Neural cell (in vitro differentiated cells): ENCODE results near the gene E4F1. TPM values are rescaled to one million over a fixed set of nuclear protein-coding genes. Genes with fewer than 3 reads are reported as not detected.

Experiments used
- H2AFZ ChIP-seq: fragments of 200-600, 300-800 bp; sonication (generic), shearing (Covaris generic); 2 replicates; pipeline ENCODE4 v1.6.0; 2014; ENCODE audit warnings: low read depth, mild to moderate bottlenecking, antibody characterized with exemption, low read length, moderate library complexity
- H3F3A ChIP-seq: fragments of 200-600 bp; shearing (Covaris generic); 2 replicates; pipeline ENCODE4 v1.6.1; 2016; ENCODE audit warnings: mild to moderate bottlenecking, moderate library complexity, mixed read lengths, antibody characterized with exemption, low read length; ENCODE audit not compliant: insufficient read depth, poor library complexity, severe bottlenecking
- H3K27ac ChIP-seq: fragments of 200-600, 300-800 bp; sonication (generic), shearing (Covaris generic); 2 replicates; pipeline ENCODE4 v1.5.1; 2014; ENCODE audit warnings: mild to moderate bottlenecking, low read length, moderate library complexity
- H3K27me3 ChIP-seq: fragments of 300-800, 200-600 bp; sonication (generic), shearing (Covaris generic); 2 replicates; pipeline ENCODE4 v1.6.0; 2014; ENCODE audit warnings: mild to moderate bottlenecking, low read depth, low read length, moderate library complexity; ENCODE audit not compliant: insufficient read depth
- H3K36me3 ChIP-seq: fragments of 300-800, 200-600 bp; sonication (generic), shearing (Covaris generic); 2 replicates; pipeline ENCODE4 v1.5.1; 2014; ENCODE audit warnings: mild to moderate bottlenecking, antibody characterized with exemption, low read length, moderate library complexity; ENCODE audit not compliant: insufficient read depth
- H3K4me2 ChIP-seq: fragments of 300-800, 200-600 bp; sonication (generic), shearing (Covaris generic); 2 replicates; pipeline ENCODE4 v1.6.0; 2014; ENCODE audit warnings: mild to moderate bottlenecking, low read length
- H3K4me3 ChIP-seq: fragments of 300-800, 200-600 bp; sonication (generic), shearing (Covaris generic); 2 replicates; pipeline ENCODE4 v1.5.1; 2014; ENCODE audit warnings: mild to moderate bottlenecking, low read length, moderate library complexity
- H3K79me2 ChIP-seq: fragments of 200-600 bp; shearing (Covaris generic); replicated peaks from 2 replicates; pipeline ENCODE4 v1.6.0; 2014; ENCODE audit warnings: mild to moderate bottlenecking, low read length, moderate library complexity; ENCODE audit not compliant: insufficient read depth
- H3K9ac ChIP-seq: fragments of 300-800, 200-600 bp; sonication (generic), shearing (Covaris generic); 2 replicates; pipeline ENCODE4 v1.6.1; 2016; ENCODE audit warnings: mild to moderate bottlenecking, low read length, mixed read lengths
- H3K9me2 ChIP-seq: fragments of 200-600 bp; shearing (Covaris generic); 2 replicates; pipeline ENCODE4 v1.6.1; 2016; ENCODE audit warnings: mild to moderate bottlenecking, low read length, mixed read lengths; ENCODE audit not compliant: insufficient read depth
- H3K9me3 ChIP-seq: fragments of 200-600, 300-800 bp; sonication (generic), shearing (Covaris generic); 2 replicates; pipeline ENCODE4 v1.6.1; 2016; ENCODE audit warnings: mild to moderate bottlenecking, mixed run types, low read length, moderate library complexity, mixed read lengths
- H4K20me1 ChIP-seq: fragments of 200-600 bp; shearing (Covaris generic); 2 replicates; pipeline ENCODE4 v1.6.1; 2016; ENCODE audit warnings: mild to moderate bottlenecking, mixed run types; ENCODE audit not compliant: insufficient read depth
- CTCF ChIP-seq: fragments of 450-650 bp; IDR thresholded peaks from 2 replicates; pipeline ENCODE4 v1.5.1; 2014; ENCODE audit warnings: antibody characterized with exemption, mild to moderate bottlenecking, moderate library complexity; ENCODE audit not compliant: poor library complexity, severe bottlenecking
- EP300 ChIP-seq: fragments of 450-650 bp; conservative IDR thresholded peaks from 2 replicates; pipeline ENCODE4 v1.6.1; 2014; ENCODE audit warnings: antibody characterized with exemption, mild to moderate bottlenecking, moderate library complexity; ENCODE audit not compliant: poor library complexity, severe bottlenecking
- EZH2 ChIP-seq: fragments of 200-600, 300-800 bp; shearing (Covaris generic), sonication (generic); IDR thresholded peaks from 2 replicates; pipeline ENCODE4 v1.6.1; 2014; ENCODE audit warnings: antibody characterized with exemption, low read length, borderline replicate concordance, mild to moderate bottlenecking; ENCODE audit not compliant: insufficient read depth, poor library complexity, severe bottlenecking
- MXI1 ChIP-seq: fragments of 450-650 bp; conservative IDR thresholded peaks from 2 replicates; pipeline ENCODE4 v1.6.1; 2014; ENCODE audit warnings: antibody characterized with exemption, mild to moderate bottlenecking; ENCODE audit not compliant: poor library complexity, severe bottlenecking
- POLR2AphosphoS5 ChIP-seq: IDR thresholded peaks from 2 replicates; pipeline ENCODE4 v1.6.1; 2012
- RAD21 ChIP-seq: fragments of 450-650 bp; conservative IDR thresholded peaks from 2 replicates; pipeline ENCODE4 v1.6.1; 2014; ENCODE audit warnings: antibody characterized with exemption, mild to moderate bottlenecking, moderate library complexity
- SMC3 ChIP-seq: fragments of 450-650 bp; conservative IDR thresholded peaks from 2 replicates; pipeline ENCODE4 v1.6.1; 2014; ENCODE audit warnings: antibody characterized with exemption, mild to moderate bottlenecking, moderate library complexity; ENCODE audit not compliant: poor library complexity
- TAF1 ChIP-seq: IDR thresholded peaks from 2 replicates; pipeline ENCODE4 v1.6.1; 2012; ENCODE audit warnings: low read depth
- polyA plus RNA-seq: library from polyadenylated mRNA; depleted of rRNA; stranded (reverse); fragments of >200 nt; gene quantifications from 2 replicates; pipeline ENCODE4 v1.2.3, GENCODE V29; 2014
- TF ChIP-seq, protein P1 (sequence below): IDR thresholded peaks from 2 replicates; pipeline ENCODE4 v1.6.1; 2012; ENCODE audit warnings: borderline replicate concordance

E4F1 gene
- polyA plus RNA-seq, 1 donor from 2014 or later, result 64.9 TPM

DNA sequence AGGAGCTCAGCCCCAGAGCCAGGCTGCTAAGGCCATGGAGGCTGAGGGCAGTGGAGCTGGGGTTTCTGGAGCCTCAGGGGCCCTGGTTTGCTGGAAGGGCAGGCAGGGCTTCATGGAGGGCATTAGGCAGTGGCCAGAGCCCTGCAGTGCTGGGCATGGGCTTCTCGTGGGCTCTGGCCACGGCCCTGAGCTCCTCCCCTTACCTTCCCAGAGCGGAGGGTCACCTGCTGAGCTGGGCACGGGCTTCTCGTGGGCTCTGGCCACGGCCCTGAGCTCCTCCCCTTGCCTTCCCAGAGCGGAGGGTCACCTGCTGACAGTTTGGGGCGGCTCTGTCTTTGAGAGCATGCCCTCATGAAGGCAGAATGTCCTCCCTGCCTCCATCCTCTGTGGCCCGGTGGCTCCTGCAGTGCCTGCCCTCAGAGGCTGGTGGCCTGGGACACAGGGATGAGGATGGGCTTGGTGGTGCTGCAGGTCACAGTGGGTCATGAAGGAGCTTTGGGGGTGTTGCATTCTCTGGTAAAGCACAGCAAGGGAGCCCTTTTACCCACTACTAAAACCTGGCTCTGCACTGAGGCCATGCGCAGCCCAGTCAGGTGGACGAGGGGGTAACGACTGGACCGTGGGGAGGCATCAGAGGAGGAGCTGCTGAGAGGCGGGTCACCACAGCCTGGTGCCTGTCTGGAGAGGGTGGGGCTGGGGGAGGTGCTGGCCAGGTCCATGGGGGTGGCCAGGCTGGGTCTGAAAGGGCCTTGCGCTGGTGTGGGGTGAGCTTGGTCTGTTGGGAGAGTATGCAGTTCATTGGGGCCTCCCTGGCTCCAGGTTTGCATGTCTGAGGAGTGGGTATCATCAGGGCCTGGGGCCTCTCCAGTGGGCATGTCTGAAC lies 47.4 kb downstream of the E4F1 start:
- no peaks in the 10 kb centered on the region for H3K27me3 ChIP-seq
- H3F3A ChIP-seq, result no peaks in the 10 kb centered on the region
- H3K79me2 ChIP-seq, result peaks cover 9% of the 10 kb centered on the region
- H3K9ac ChIP-seq, result no peak overlapping the region
- no peaks in the 10 kb centered on the region for H4K20me1 ChIP-seq
- no peak overlapping the region for H3K4me2 ChIP-seq
- no peaks in the 10 kb centered on the region for H3K36me3 ChIP-seq
- TF ChIP-seq POLR2AphosphoS5 (no peak), CTCF (no peak), RAD21 (no peak), TAF1 (no peak), EP300 (no peak), MXI1 (no peak), SMC3 (no peak), EZH2 (no peak)
- TF ChIP-seq, protein P1, sequence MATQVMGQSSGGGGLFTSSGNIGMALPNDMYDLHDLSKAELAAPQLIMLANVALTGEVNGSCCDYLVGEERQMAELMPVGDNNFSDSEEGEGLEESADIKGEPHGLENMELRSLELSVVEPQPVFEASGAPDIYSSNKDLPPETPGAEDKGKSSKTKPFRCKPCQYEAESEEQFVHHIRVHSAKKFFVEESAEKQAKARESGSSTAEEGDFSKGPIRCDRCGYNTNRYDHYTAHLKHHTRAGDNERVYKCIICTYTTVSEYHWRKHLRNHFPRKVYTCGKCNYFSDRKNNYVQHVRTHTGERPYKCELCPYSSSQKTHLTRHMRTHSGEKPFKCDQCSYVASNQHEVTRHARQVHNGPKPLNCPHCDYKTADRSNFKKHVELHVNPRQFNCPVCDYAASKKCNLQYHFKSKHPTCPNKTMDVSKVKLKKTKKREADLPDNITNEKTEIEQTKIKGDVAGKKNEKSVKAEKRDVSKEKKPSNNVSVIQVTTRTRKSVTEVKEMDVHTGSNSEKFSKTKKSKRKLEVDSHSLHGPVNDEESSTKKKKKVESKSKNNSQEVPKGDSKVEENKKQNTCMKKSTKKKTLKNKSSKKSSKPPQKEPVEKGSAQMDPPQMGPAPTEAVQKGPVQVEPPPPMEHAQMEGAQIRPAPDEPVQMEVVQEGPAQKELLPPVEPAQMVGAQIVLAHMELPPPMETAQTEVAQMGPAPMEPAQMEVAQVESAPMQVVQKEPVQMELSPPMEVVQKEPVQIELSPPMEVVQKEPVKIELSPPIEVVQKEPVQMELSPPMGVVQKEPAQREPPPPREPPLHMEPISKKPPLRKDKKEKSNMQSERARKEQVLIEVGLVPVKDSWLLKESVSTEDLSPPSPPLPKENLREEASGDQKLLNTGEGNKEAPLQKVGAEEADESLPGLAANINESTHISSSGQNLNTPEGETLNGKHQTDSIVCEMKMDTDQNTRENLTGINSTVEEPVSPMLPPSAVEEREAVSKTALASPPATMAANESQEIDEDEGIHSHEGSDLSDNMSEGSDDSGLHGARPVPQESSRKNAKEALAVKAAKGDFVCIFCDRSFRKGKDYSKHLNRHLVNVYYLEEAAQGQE, result no peak
- H3K4me3 ChIP-seq, result no peak overlapping the region
- no peaks in the 10 kb centered on the region for H3K9me3 ChIP-seq
- H3K9me2 ChIP-seq, result no peaks in the 10 kb centered on the region
- no peak overlapping the region for H3K27ac ChIP-seq
- no peak overlapping the region for H2AFZ ChIP-seq

GRCh38 chr16:2271848-2272461 lies 48.6 kb downstream of the E4F1 start:
- no peak overlapping the region for H3K4me3 ChIP-seq
- H3K4me2 ChIP-seq, result no peak overlapping the region
- peaks cover 1% of the 10 kb centered on the region for H3K79me2 ChIP-seq
- H3K27me3 ChIP-seq, result no peaks in the 10 kb centered on the region
- H3K9me3 ChIP-seq, result no peaks in the 10 kb centered on the region
- H3K36me3 ChIP-seq, result no peaks in the 10 kb centered on the region
- H2AFZ ChIP-seq, result no peak overlapping the region
- no peaks in the 10 kb centered on the region for H3F3A ChIP-seq
- H3K9ac ChIP-seq, result no peak overlapping the region
- no peaks in the 10 kb centered on the region for H4K20me1 ChIP-seq
- TF ChIP-seq POLR2AphosphoS5 (peak; percentile 0), RAD21 (no peak)
- H3K9me2 ChIP-seq, result no peaks in the 10 kb centered on the region
- no peak overlapping the region for H3K27ac ChIP-seq
